T-helper 22 cell (primary cell): ENCODE data around the gene AKAP13.
"Not testable (repeated sequence)": the region's sequence is repeated elsewhere in the genome, so short reads cannot be mapped to it uniquely, and the experiment has no call there.

ENCODE experiments used
- DNase-seq: peaks from one replicate; pipeline ENCODE4 v3.0.0-alpha.2; 2020; ENCODE audit warnings: low read depth

Gene AKAP13

GRCh38 chr15:85412956-85413854, 32.8 kb downstream of the AKAP13 start:
- DNase-seq = peak; percentile 62

GRCh38 chr15:85414037-85414436, 33.6 kb downstream of the AKAP13 start:
- DNase-seq = no peak

GRCh38 chr15:85414495-85414894, 34.1 kb downstream of the AKAP13 start:
- DNase-seq = no peak

GRCh38 chr15:85414991-85415390, 34.6 kb downstream of the AKAP13 start:
- no peak for DNase-seq

DNA sequence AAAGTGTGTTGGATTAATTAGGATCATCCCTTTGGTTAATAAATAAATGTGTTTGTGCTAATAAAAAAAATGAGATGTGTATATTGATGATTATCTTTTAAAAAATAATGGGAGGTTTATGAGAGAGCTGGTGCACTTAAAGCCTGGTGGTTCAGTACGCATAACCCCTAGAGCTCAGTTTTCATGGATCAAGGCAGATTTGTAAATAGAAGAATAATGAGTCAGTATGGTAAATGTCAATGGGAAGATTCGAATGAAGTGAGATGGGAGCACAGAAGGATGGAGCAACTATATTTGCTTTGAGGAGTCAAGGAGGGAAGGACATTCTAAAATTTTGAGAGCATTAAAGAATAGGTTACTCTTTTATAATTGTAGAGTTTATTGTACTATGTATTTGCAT, 35.4 kb downstream of the AKAP13 start:
- DNase-seq = no peak

DNA sequence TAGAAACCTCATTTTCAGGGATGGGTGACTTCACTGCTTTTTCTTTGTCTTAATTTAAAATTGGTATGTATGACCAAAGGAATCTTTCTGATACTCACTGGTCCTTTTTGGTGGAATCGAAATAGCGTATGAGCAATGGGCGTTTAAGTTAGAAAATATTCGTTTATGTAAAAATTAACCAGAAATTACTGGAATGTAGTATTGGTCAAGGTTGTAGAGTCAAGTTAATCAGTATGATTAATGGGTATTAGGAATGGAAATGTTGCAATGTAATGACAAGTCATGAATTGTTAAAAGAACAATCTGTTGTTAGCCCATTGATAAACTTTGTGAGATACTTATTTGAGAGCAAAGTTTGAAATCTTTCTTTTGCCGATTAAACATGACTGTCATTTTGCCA, 36.9 kb downstream of the AKAP13 start:
- DNase-seq = no peak

GRCh38 chr15:85419161-85419560, 38.8 kb downstream of the AKAP13 start:
- DNase-seq = no peak

- no peak for DNase-seq
These were observed 40.9 kb downstream of the AKAP13 start for GRCh38 chr15:85421116-85421925.

DNA sequence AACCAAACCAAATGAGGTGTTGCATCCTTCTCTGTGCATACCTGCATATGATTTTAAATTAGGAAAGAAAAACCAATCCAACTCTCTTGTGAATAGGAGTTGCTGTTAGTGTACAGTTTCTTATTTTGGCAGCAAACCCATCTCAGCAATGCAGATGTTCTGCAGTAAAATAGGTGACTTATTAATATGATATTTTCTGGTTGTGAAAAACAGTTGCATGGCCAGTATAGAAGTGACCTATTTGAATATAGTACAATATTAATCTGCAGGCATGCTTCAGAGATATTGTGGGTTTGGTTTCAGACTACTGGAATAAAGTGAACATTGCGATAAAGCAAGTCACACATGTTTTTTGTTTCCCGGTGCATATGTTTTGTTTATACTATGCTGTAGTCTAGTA, 42.2 kb downstream of the AKAP13 start:
- no peak for DNase-seq

DNA sequence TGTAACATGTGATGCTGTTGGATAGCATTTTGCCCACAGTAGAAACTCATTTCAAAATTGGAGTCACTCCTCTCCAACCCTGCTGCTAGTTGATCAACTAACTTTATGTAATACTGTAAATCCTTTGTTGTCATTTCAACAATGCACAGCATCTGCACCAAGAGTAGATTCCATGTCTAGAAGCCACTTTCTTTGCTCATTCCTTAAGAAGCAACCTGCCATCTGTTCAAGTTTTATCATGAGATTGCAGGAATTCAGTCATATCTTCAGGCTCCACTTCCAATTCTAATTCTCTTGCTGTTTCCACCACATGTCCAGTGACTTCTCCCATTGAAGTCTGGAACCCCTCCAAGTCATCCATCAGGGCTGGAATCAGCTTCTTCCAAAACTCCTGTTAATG, 42.9 kb downstream of the AKAP13 start:
- no peak for DNase-seq

DNA sequence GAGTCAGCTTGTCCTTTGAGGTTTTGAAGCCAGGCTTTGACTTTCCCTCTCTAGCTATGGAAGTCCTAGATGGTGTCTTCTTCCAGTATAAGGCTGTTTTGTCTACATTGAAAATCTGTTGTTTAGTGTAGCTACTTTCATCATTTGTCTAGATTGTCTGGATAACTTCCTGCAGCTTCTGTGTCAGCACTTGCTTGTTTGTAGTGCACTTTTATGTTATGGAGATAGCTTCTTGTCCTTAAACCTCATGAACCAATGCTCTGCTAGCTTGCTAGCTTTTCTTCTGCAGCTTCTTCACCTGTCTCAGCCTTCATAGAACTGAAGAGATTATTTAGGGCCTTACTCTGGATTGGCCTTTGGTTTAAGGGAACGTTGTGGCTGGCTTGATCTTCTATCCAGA, 43.8 kb downstream of the AKAP13 start:
- DNase-seq = no peak

DNA sequence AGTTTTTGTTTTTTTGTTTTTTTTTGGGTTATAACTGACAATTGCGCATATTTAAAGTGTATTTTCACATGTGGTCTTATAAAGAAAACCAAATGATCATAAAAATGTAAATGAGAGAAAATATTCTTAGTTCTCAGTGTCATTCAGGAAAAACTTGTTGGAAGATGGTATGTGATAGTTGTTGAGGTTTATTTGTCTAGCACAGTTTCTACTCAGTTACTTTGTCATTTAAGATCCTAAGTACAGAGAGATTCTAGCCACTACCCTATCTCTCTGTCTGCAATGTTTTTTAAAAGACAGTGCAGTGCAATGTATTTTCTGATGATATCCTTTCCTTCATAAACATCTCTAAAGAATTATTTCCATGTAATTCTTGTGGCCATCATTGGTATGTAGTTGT, 46.1 kb downstream of the AKAP13 start:
- DNase-seq = no peak

DNA sequence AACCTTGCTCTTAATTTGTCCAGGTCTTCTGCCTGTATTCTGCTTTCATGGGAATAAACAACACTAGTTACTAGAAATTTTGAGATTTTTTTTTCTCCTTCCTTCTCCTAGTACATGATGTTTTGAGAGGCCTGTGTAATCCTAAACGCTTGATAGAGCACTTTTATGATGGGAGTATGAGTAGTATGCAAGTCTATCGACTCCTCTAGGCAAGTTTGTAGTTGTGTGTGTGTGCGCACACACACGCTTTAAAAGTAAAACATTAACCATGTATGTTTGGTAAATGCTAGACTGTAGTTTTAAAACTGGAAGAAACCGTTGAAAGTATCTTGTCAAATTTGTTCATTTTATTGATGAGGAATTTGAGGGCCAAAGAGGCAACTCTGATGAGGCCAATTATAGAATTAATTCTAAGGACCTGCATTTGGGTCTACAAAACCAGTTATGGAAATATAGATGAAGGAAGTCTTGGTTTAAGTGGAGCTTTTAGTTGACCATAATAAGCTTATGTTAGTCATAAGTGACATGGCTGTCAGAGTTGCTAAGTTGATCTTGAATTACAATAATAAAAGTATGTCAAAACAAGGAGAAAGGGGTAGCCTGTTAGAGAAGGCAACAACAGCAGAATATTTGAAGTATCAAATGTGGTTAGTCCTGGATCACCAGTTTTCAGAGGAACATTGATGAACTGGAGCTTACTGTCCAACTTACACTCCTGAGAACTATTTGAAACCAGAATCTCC, 47.1 kb downstream of the AKAP13 start:
- no peak for DNase-seq

DNA sequence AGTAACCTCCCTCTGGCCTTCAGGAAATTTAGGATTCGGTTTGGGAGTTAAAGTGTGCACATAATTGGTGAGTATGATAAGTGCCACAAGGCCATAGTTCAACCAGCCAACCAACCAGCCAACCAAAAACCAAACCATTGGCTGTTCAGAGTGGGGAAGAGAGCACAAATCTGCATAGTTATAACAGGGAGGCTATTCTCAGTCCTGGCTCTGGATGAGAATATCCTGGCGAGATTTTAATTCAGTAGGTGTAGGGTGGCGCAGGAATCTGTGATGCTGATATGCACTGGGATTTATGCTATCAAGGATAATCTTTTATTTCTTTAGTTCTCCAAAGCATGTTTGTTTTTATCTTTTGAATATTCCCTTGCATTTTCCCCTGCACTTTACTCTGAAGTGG, 49.1 kb downstream of the AKAP13 start:
- DNase-seq = no peak

DNA sequence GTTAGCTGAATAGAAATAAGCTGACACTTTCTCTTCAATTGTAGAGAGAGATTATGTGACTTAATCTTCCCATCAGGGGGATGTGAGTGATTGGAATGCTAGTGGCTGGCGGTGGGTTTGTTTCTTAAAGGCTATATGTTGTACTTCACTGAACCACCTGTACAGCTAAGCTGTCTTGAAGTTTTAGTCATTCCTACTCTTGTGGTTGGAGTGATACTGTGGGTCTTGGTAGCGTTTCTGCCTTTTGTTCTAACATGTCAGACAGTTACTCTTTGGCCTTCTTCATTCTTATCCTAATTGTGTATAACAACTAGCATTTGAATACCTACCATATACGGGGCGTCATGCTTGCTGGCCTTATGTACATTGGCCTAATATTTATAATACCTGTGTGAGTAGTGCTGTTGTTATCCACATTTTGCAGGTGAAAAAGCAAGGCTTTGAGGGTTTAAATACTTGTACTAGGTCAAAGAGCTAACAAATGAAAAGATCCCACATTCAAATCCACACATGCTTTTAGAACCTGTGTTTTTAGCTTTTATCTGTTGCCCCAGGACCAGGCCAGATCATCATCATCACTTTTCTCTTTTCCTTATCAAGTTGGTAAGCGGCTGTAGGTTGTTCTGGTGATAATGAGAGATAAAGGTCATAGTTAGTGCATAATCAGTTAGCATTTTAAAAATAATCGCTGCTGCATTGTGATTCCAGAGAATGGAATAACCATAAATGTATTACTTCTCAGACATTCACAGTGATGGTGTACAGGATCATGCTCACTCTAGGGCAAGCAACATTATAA, 50.2 kb downstream of the AKAP13 start:
- no peak for DNase-seq

GRCh38 chr15:85439996-85440395, 59.6 kb downstream of the AKAP13 start:
- no peak for DNase-seq

DNA sequence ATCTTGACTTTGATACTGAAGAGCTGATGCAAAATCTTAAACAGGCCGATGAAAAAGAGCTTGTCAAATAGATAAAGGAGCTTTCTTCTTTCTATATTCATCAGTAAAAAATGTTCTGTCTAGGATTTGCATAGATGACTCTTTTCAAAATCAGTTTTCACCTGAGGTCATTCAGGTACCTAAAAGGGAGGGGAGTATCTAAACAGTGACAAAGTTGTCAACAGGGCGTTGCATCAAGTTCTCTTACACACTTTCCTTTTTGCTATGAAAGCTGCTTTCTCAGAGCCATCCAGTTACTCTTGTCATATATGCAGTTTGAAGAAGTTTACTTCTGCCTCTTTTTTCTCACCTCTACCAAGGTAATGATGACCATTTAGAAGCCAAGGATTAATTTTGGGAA, 60.0 kb downstream of the AKAP13 start:
- no peak for DNase-seq

GRCh38 chr15:85441854-85442253, 61.5 kb downstream of the AKAP13 start:
- DNase-seq = not testable (repeated sequence)

GRCh38 chr15:85443046-85443445, 62.6 kb downstream of the AKAP13 start:
- no peak for DNase-seq

DNA sequence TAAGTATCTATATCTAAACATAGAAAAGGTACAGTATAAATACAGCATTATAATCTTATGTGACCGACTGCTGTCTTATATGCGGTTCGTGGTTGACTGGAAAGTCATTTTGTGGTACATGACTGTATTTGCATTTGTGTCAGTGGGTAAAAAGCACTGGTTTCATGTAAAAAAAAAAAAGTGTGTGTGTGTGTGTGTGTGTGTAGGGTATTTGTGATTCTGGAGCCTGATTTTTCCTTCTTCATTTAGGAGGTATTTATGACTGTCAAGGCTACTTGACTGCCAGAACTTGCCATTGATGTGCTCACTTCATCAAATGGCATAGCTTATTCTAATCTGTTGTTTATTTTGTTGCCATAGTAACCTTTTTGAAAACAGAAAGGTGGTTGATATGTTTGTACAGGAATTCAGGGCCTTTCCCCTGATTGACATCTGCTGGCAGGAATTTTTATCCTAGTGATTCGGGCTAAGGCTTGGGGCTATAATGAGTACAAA, 63.2 kb downstream of the AKAP13 start:
- peak; percentile 7 for DNase-seq

DNA sequence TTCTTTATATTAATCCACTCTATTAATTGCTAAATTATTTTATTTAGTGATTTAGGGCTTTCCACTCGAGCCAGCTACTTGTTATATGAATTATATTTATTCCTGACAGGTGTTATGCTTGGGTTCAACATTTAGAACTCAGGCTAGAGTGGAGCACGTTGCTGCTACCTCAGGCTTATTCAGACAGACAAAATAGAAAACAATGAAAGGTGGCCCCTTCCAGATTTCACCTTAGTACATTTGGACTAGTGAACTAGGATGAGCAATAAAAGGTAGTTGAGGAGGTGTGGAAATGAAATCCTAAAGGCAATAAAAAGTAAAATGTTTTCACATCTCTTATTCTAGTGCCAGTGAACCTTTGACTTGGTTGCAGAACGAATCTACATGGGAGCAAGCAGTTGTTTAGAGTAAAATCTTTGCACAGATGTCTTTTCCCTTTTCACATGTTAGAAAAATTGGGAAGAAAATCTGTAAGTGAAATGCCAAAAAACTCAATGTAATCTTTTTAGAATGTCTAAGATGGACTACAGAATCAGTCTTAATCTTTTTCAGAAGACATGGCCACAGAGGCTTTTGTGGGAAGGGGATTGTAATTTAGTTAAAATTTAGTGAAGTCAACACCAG, 63.8 kb downstream of the AKAP13 start:
- no peak for DNase-seq
